Peyer's patch (tissue), 4 donors: Measurements from ENCODE around the gene ZNF830. TPM values are rescaled to one million over a fixed set of nuclear protein-coding genes. Genes with fewer than 3 reads are reported as not detected.

Source experiments
- DNase-seq, 3 donors: peaks; one replicate each; pipeline ENCODE4 v3.0.0-alpha.2; 2017 to 2019
- H3K27ac ChIP-seq, 4 donors: fragments of 200-600 bp; sonication (generic); one replicate each; pipeline ENCODE4 v1.5.1; 2016 to 2019
- H3K27me3 ChIP-seq, 2 donors: fragments of 200-600 bp; sonication (generic); one replicate each; pipeline ENCODE4 v1.5.1; 2019
- H3K36me3 ChIP-seq, 3 donors: fragments of 200-600 bp; sonication (generic); one replicate each; pipeline ENCODE4 v1.5.1; 2016 to 2019
- H3K4me1 ChIP-seq, 4 donors: fragments of 200-600 bp; sonication (generic); one replicate each; pipeline ENCODE4 v1.5.1; 2016 to 2019
- H3K4me3 ChIP-seq, 4 donors: fragments of 200-600 bp; sonication (generic); 1 replicate in 3 of 4; 2 replicates in 1 of 4; pipeline ENCODE4 v1.5.1; 2016 to 2019; ENCODE audit warnings: mild to moderate bottlenecking in 1 of 4
- H3K9me3 ChIP-seq, 4 donors: fragments of 200-600 bp; sonication (generic); one replicate each; pipeline ENCODE4 v1.5.1; 2016 to 2019; ENCODE audit warnings: mild to moderate bottlenecking in 1 of 4
- CTCF ChIP-seq, 6 experiments: fragments of 450-650 bp in 4 of 6; fragments of 200-600 bp in 2 of 6; sonication (generic) in 1 of 6; IDR thresholded peaks; one replicate each; pipeline ENCODE4 v1.5.1; 2017 to 2019; ENCODE audit warnings: antibody characterized with exemption in 6 of 6, mild to moderate bottlenecking in 3 of 6, moderate library complexity in 1 of 6
- POLR2A ChIP-seq, 2 donors: fragments of 450-650 bp; IDR thresholded peaks; one replicate each; pipeline ENCODE4 v1.5.1; 2017; ENCODE audit warnings: antibody characterized with exemption in 2 of 2, mild to moderate bottlenecking in 2 of 2, moderate library complexity in 2 of 2
- total RNA-seq, 4 donors: library from RNA; depleted of rRNA; stranded (reverse); fragments of >200 nt; gene quantifications; one replicate each; pipeline ENCODE4 v1.1.0, GENCODE V29; 2016

ZNF830 gene
- total RNA-seq, 4 donors from 2014 or later: 9.4 to 19.8 (median 11.3) TPM

GRCh38 chr17:35010093-35010492 lies 48.8 kb downstream of the ZNF830 start:
- no peaks in the 10 kb centered on the region for H3K4me1 ChIP-seq
- H3K27me3 ChIP-seq: no peaks in the 10 kb centered on the region
- no peak overlapping the region for H3K27ac ChIP-seq
- H3K9me3 ChIP-seq: no peaks in the 10 kb centered on the region
- no peak for TF ChIP-seq POLR2A (IDR thresholded peaks at IDR 0.05)
- TF ChIP-seq CTCF (IDR thresholded peaks at IDR 0.05): no peak
- H3K36me3 ChIP-seq: peaks cover 0 to 71% (median 0%) of the 10 kb centered on the region in 3 donors
- DNase-seq: no peak
- no peak overlapping the region for H3K4me3 ChIP-seq

- no peak overlapping the region for H3K27ac ChIP-seq
- H3K4me3 ChIP-seq: no peak overlapping the region
- TF ChIP-seq POLR2A (IDR thresholded peaks at IDR 0.05): no peak
- peaks cover 0 to 81% (median 0%) of the 10 kb centered on the region in 3 donors for H3K36me3 ChIP-seq
- no peaks in the 10 kb centered on the region for H3K9me3 ChIP-seq
- DNase-seq: no peak
- H3K4me1 ChIP-seq: no peaks in the 10 kb centered on the region
- H3K27me3 ChIP-seq: no peaks in the 10 kb centered on the region
Observed at GRCh38 chr17:35011671-35012216, 50.4 kb downstream of the ZNF830 start.

Other genes starting within 250 kb of the ZNF830 start
- gene CCT6B, start 80 bp upstream of the ZNF830 start, total RNA-seq: 1 to 10 TPM in 1 of 4 donors, under 1 TPM in 2, not detected in 1; 0.94 to 5.0 (median 0.95) TPM
- 10 to 100 TPM; 19.6 to 82.5 (median 36.3) TPM for gene LIG3, start 19.0 kb downstream of the ZNF830 start, total RNA-seq
- 10 to 100 TPM; 33.0 to 76.7 (median 43.0) TPM for gene RFFL, start 102.2 kb downstream of the ZNF830 start, total RNA-seq
- 10 to 100 TPM in 3 of 4 donors, 1 to 10 TPM in 1; 6.3 to 18.2 (median 14.7) TPM for gene RAD51D, start 158.3 kb downstream of the ZNF830 start, total RNA-seq
- gene FNDC8, start 160.1 kb downstream of the ZNF830 start, total RNA-seq: not detected
- 10 to 100 TPM in 1 of 4 donors, 1 to 10 TPM in 3; 5.1 to 11.7 (median 8.3) TPM for gene NLE1, start 180.8 kb downstream of the ZNF830 start, total RNA-seq
- not detected for gene UNC45B, start 186.3 kb downstream of the ZNF830 start, total RNA-seq
- not detected for gene SLC35G3, start 232.9 kb downstream of the ZNF830 start, total RNA-seq